Inflammatory macrophage treated with lipopolysaccharide for 4 hours (primary cell): ENCODE data around the gene OLIG1.

Experiments
- DNase-seq: peaks from one replicate; pipeline ENCODE4 v3.0.0-alpha.2; 2020

Gene OLIG1

GRCh38 chr21:33069994-33070743 lies at the start of gene OLIG1:
OLIG1 (plus strand) TSS chr21:33070141; CDS start chr21:33070247, 106 bp downstream.
- peak; percentile 63 for DNase-seq

DNA sequence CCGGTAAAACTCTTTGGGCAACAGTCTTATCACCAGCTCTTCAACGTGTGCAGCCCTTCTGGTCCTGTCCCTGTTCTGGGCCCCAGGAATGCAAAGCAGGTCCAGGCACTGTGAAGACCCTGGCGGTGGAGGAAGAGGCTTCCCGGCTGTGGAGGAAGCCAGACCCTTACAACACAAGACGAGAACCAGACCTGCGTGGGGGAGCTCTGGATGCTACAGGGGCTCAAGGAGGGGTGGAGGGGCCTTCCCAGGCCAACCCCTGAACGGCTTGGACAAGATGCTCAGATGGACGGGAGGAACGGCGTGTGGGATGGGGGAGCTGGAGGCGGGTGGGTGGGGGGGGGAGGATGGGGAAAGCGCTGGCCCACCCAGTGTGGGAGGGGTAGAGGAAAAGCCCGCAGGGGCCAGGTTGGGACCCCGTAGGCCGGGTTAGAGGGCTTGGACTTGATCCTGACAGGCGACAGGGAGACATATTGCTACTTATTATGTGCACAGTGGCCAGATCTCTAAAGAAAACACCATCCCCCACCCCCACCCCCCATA lies 49.3 kb upstream of the OLIG1 start:
- DNase-seq = no peak

DNA sequence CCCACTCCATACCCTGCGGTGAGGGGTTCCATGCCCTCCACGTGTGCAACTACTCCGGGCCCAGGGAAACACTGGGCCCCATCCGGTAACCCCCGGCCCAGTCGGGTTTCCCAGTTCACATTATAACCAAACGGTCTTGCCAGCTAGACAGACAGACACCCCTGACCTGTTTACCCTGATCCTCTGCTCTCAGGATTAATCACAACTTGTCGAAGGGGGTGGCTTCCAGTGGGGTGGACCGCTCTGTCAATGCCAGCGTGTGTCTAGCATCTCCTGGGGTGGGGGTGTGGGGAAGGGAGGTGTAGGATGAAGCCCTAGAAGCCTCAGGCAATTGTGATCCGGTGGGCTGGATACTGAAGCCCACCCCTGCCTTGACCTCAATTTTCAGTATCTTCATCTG lies 48.8 kb upstream of the OLIG1 start:
- DNase-seq = no peak

- DNase-seq = no peak
Measured at GRCh38 chr21:33021667-33022066, 48.3 kb upstream of the OLIG1 start.

DNA sequence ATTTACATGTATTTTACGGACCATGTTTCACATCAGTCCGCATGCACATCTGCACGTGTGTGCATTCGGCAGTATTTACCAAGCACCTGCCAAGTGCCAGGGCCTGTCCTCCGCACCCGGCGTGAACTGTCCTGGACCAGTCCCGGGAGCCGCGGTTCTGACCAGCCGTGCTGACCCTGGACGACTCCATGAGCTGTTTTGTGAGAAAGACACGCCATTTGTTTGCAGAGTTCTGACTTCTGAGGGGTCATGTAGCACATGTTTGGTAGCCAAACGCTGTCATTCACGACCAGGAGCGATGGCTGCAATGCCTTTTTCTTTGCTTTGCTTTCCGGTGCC lies 47.5 kb upstream of the OLIG1 start:
- no peak for DNase-seq

DNA sequence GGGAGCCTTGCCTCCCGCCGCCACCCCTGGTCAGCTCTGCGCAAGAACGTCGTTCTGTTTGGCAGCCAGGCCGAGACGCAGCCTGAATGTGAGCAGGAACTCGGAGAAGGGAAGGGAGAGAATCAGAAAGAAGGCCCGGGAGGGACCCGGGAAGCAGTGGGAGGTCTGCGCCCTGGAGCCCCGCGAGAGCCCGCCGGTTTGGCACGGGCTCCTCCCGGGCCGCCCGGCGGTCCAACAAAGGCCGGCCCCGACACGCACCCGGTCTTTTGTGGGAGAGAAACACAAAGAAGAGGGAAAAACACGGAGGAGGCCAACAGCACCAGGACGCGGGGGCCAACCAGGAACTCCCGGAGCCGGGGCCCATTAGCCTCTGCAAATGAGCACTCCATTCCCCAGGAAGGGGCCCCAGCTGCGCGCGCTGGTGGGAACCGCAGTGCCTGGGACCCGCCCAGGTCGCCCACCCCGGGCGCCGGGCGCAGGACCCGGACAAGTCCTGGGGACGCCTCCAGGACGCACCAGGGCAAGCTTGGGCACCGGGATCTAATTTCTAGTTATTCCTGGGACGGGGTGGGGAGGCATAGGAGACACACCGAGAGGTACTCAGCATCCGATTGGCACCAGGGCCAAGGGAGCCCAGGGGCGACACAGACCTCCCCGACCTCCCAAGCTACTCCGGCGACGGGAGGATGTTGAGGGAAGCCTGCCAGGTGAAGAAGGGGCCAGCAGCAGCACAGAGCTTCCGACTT lies 46.9 kb upstream of the OLIG1 start:
- DNase-seq = no peak

DNA sequence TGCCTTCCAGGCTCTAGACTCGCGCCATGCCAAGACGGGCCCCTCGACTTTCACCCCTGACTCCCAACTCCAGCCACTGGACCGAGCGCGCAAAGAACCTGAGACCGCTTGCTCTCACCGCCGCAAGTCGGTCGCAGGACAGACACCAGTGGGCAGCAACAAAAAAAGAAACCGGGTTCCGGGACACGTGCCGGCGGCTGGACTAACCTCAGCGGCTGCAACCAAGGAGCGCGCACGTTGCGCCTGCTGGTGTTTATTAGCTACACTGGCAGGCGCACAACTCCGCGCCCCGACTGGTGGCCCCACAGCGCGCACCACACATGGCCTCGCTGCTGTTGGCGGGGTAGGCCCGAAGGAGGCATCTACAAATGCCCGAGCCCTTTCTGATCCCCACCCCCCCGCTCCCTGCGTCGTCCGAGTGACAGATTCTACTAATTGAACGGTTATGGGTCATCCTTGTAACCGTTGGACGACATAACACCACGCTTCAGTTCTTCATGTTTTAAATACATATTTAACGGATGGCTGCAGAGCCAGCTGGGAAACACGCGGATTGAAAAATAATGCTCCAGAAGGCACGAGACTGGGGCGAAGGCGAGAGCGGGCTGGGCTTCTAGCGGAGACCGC lies 46.3 kb upstream of the OLIG1 start:
- peak; percentile 40 for DNase-seq

DNA sequence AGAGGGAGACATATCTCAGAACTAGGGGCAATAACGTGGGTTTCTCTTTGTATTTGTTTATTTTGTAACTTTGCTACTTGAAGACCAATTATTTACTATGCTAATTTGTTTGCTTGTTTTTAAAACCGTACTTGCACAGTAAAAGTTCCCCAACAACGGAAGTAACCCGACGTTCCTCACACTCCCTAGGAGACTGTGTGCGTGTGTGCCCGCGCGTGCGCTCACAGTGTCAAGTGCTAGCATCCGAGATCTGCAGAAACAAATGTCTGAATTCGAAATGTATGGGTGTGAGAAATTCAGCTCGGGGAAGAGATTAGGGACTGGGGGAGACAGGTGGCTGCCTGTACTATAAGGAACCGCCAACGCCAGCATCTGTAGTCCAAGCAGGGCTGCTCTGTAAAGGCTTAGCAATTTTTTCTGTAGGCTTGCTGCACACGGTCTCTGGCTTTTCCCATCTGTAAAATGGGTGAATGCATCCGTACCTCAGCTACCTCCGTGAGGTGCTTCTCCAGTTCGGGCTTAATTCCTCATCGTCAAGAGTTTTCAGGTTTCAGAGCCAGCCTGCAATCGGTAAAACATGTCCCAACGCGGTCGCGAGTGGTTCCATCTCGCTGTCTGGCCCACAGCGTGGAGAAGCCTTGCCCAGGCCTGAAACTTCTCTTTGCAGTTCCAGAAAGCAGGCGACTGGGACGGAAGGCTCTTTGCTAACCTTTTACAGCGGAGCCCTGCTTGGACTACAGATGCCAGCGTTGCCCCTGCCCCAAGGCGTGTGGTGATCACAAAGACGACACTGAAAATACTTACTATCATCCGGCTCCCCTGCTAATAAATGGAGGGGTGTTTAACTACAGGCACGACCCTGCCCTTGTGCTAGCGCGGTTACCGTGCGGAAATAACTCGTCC lies 45.5 kb upstream of the OLIG1 start:
- DNase-seq = no peak

- DNase-seq = no peak
Measured at GRCh38 chr21:33025106-33025488, 44.8 kb upstream of the OLIG1 start.

- no peak for DNase-seq
Measured at GRCh38 chr21:33025489-33026442, 44.2 kb upstream of the OLIG1 start, which contains the start of gene OLIG2. OLIG2 (plus strand) TSS chr21:33025935; CDS start chr21:33026863, 928 bp downstream.

- DNase-seq = no peak
Measured at GRCh38 chr21:33026443-33026858, 43.5 kb upstream of the OLIG1 start.

GRCh38 chr21:33026878-33027400 lies 43.0 kb upstream of the OLIG1 start:
- DNase-seq = no peak

GRCh38 chr21:33027401-33028286 lies 42.3 kb upstream of the OLIG1 start:
- no peak for DNase-seq

GRCh38 chr21:33028287-33028670 lies 41.7 kb upstream of the OLIG1 start:
- DNase-seq = no peak

DNA sequence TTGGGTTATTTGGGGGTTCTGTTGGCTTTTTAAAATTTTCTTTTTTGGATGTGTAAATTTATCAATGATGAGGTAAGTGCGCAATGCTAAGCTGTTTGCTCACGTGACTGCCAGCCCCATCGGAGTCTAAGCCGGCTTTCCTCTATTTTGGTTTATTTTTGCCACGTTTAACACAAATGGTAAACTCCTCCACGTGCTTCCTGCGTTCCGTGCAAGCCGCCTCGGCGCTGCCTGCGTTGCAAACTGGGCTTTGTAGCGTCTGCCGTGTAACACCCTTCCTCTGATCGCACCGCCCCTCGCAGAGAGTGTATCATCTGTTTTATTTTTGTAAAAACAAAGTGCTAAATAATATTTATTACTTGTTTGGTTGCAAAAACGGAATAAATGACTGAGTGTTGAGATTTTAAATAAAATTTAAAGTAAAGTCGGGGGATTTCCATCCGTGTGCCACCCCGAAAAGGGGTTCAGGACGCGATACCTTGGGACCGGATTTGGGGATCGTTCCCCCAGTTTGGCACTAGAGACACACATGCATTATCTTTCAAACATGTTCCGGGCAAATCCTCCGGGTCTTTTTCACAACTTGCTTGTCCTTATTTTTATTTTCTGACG lies 41.1 kb upstream of the OLIG1 start:
- DNase-seq = no peak

DNA sequence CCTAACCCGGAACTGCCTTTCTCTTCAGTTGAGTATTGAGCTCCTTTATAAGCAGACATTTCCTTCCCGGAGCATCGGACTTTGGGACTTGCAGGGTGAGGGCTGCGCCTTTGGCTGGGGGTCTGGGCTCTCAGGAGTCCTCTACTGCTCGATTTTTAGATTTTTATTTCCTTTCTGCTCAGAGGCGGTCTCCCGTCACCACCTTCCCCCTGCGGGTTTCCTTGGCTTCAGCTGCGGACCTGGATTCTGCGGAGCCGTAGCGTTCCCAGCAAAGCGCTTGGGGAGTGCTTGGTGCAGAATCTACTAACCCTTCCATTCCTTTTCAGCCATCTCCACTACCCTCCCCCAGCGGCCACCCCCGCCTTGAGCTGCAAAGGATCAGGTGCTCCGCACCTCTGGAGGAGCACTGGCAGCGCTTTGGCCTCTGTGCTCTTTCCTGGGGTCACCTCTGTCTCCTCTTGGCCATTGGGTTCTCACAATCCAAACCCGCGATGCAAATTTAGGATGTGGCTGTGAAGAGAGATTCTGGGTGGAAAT lies 40.5 kb upstream of the OLIG1 start:
- DNase-seq = no peak

- DNase-seq = no peak
Measured at GRCh38 chr21:33029975-33030461, 39.9 kb upstream of the OLIG1 start.

DNA sequence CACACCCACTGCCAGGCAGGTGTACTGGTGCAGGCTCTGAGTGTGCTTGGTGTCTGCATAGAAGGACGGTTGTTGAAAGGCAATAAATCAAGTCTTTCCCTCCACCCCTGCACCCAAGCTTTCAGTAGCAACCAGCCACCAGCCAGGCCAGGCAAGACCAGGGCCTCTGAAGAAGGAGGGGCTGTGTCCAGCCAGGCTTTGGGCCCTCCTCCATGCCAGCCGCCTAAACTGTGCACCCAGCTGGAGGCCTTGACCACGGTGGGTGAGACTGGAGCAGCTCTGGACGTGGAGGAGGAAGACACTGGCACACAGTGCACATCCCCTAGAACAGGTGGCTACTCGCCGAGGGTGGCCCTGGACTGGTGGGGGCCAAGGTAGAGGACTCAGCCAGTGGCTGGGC lies 39.3 kb upstream of the OLIG1 start:
- no peak for DNase-seq
